Mesangial cell (primary cell): ENCODE data around the gene ERCC3. TPM values are rescaled to one million over a fixed set of nuclear protein-coding genes. Genes with fewer than 3 reads are reported as not detected.

Source experiments
- total RNA-seq: library from RNA; depleted of rRNA; stranded (reverse); fragments of >200 nt; gene quantifications from 2 replicates; pipeline ENCODE4 v1.2.3, GENCODE V29; 2015

Gene ERCC3
- 19.9 and 32.4 TPM in 2 replicates for total RNA-seq

DNA sequence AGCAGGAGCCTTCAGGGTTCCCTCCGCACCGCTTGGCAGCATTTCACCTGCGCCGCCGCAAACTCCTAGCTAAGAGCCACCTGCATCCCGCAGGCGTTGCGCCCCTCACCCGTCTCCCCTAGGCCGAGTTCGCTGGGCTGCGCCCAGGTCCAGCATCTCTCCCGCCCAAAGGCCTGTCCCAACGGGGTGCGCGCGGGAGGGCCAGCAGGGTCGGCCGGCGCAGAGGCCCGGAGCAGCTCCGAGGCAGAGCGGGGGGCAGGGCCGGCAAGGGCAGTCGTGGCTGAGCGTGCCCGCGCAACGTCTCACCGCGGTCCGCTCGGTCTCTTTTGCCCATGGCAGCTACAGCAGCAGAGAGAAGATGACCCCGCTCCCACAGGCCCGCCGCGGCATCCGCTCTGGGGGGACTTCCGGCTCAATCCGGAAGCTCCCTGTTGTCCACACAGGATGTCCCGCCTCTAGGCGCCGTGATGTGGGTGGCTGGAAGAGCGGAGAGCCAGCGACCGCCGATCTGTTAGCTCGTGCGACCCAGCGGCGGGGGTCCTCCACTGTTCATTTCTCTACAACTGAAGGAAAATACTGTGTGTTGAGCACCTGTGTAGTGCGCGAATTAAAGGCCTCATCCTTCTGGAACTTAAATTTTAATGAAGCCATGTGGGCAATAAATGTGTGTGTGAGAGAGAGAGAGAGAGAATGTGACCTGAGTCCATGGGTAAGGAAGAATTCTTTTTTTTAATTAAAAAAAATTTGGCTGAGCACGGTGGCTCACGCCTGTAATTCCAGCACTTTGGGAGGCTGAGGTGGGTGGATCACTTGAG is at the start of gene ERCC3:
Gene ERCC3, minus strand, starts transcription at position 397 of the 815 bp plus-strand sequence. Its CDS starts 63 bp downstream, at position 334.

DNA sequence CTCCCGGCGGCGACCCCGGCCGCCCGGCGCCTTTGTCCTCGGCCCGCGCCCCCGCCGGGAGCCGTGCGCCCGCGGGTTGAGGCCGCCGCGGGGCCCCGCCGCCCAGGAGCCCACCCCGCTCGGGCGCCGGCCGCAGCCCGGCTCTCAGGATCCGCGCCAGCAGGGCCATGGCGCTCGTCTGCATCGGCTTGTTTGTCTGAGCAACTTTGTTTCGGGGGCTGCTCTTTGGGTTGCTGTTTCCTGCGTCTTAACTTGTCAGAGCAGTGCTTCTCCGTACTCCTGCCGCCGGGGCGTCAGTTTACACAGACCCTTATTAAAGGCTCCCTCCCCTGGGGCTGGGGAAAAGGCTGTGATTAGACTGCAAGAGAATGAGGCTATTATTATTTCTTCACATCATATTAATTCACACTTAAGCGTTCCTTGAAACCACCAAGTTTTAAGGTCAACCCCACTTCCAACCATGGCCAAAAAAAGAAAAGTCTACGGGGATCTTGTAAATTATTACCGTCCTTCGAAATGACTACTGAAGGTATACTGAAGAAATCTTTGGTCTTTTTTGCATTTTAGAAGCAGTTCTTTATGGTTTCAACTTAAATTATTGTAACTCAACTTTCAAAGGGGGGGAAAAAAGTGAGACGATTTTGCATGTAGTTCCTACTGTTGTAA is 73.7 kb downstream of the ERCC3 start, which contains the start of gene CYP27C1:
Gene CYP27C1, minus strand, starts transcription at position 198 of the 666 bp plus-strand sequence. Its CDS starts 29 bp downstream, at position 169.

Other genes with a start within 250 kb of the ERCC3 start
- 146 and 222 TPM in 2 replicates for gene BIN1, start 187.0 kb downstream of the ERCC3 start, total RNA-seq
- 2.0 TPM in 2 replicates for gene CYP27C1, start 73.8 kb downstream of the ERCC3 start, total RNA-seq
- gene MAP3K2, start 93.8 kb upstream of the ERCC3 start, total RNA-seq, result 28.4 and 40.7 TPM in 2 replicates
- 0.16 and 2.3 TPM in 2 replicates for gene PROC, start 124.3 kb upstream of the ERCC3 start, total RNA-seq
- gene IWS1, start 232.3 kb upstream of the ERCC3 start, total RNA-seq, result 22.6 and 28.8 TPM in 2 replicates
- 0.38 and 0.65 TPM in 2 replicates for gene MYO7B, start 241.5 kb upstream of the ERCC3 start, total RNA-seq